Trophoblast cell (in vitro differentiated cells and primary cell): Measurements from ENCODE around the gene TMOD3.

ENCODE experiments used
- DNase-seq, 2 donors: peaks; one replicate each; pipeline ENCODE4 v3.0.0-alpha.2; 2016
- H2AFZ ChIP-seq: 2 replicates; pipeline ENCODE4 v1.6.1; 2013; ENCODE audit warnings: low read length, moderate library complexity, mild to moderate bottlenecking; ENCODE audit not compliant: insufficient read depth, poor library complexity
- H2AK5ac ChIP-seq: 2 replicates; pipeline ENCODE4 v1.6.1; 2013; ENCODE audit warnings: mild to moderate bottlenecking, low read length
- H2BK120ac ChIP-seq: 2 replicates; pipeline ENCODE4 v1.6.1; 2013; ENCODE audit warnings: low read length, mild to moderate bottlenecking, moderate library complexity; ENCODE audit not compliant: insufficient read depth, poor library complexity
- H2BK12ac ChIP-seq: 2 replicates; pipeline ENCODE4 v1.6.1; 2013; ENCODE audit warnings: mild to moderate bottlenecking, low read length, moderate library complexity
- H2BK5ac ChIP-seq: 2 replicates; pipeline ENCODE4 v1.6.1; 2013; ENCODE audit warnings: low read length, low read depth, moderate library complexity, mild to moderate bottlenecking; ENCODE audit not compliant: poor library complexity
- H3K14ac ChIP-seq: 2 replicates; pipeline ENCODE4 v1.6.1; 2013; ENCODE audit warnings: mild to moderate bottlenecking, low read length
- H3K18ac ChIP-seq: 2 replicates; pipeline ENCODE4 v1.6.1; 2013; ENCODE audit warnings: mild to moderate bottlenecking, low read length
- H3K23ac ChIP-seq: 2 replicates; pipeline ENCODE4 v1.6.1; 2013; ENCODE audit warnings: low read length
- H3K27ac ChIP-seq: 2 replicates; pipeline ENCODE4 v1.5.1; 2013; ENCODE audit warnings: low read depth, mild to moderate bottlenecking, inconsistent platforms, low read length, moderate library complexity
- H3K27me3 ChIP-seq: 2 replicates; pipeline ENCODE4 v1.6.1; 2013; ENCODE audit warnings: inconsistent platforms, mild to moderate bottlenecking, low read length, moderate library complexity; ENCODE audit not compliant: insufficient read depth
- H3K36me3 ChIP-seq, 2 experiments: 1 replicate in 1 of 2; 2 replicates in 1 of 2; pipeline ENCODE4 v1.6.1; 2013; ENCODE audit warnings: low read length in 2 of 2, mild to moderate bottlenecking in 2 of 2, moderate library complexity in 1 of 2; ENCODE audit not compliant: insufficient read depth in 2 of 2, control insufficient read depth in 1 of 2
- H3K4ac ChIP-seq: 2 replicates; pipeline ENCODE4 v1.6.1; 2013; ENCODE audit warnings: low read depth, mild to moderate bottlenecking, low read length, moderate library complexity
- H3K4me1 ChIP-seq, 2 experiments: 1 replicate in 1 of 2; 2 replicates in 1 of 2; pipeline ENCODE4 v1.6.1; 2013; ENCODE audit warnings: low read length in 2 of 2, mild to moderate bottlenecking in 2 of 2, moderate library complexity in 1 of 2; ENCODE audit not compliant: insufficient read depth in 2 of 2, control insufficient read depth in 1 of 2
- H3K4me2 ChIP-seq: 2 replicates; pipeline ENCODE4 v1.6.1; 2013; ENCODE audit warnings: inconsistent platforms, mild to moderate bottlenecking, low read length, moderate library complexity
- H3K4me3 ChIP-seq: 2 replicates; pipeline ENCODE4 v1.5.1; 2013; ENCODE audit warnings: mild to moderate bottlenecking, low read depth, low read length, inconsistent platforms
- H3K79me1 ChIP-seq: one replicate; pipeline ENCODE4 v1.6.1; 2013; ENCODE audit warnings: low read length
- H3K79me2 ChIP-seq: 2 replicates; pipeline ENCODE4 v1.6.1; 2013; ENCODE audit warnings: low read length, mild to moderate bottlenecking; ENCODE audit not compliant: control insufficient read depth, insufficient read depth, poor library complexity
- H3K9ac ChIP-seq: 2 replicates; pipeline ENCODE4 v1.6.1; 2013; ENCODE audit warnings: mild to moderate bottlenecking, low read length
- H3K9me3 ChIP-seq: 2 replicates; pipeline ENCODE4 v1.6.1; 2013; ENCODE audit warnings: low read depth, mild to moderate bottlenecking, control low read depth, inconsistent platforms, low read length; ENCODE audit not compliant: insufficient read depth
- H4K12ac ChIP-seq: 2 replicates; pipeline ENCODE4 v1.6.1; 2013; ENCODE audit warnings: low read depth, mild to moderate bottlenecking, low read length, moderate library complexity
- H4K8ac ChIP-seq: 2 replicates; pipeline ENCODE4 v1.6.1; 2013; ENCODE audit warnings: low read depth, mild to moderate bottlenecking, low read length, moderate library complexity
- H4K91ac ChIP-seq: one replicate; pipeline ENCODE4 v1.6.1; 2013; ENCODE audit warnings: low read depth, mild to moderate bottlenecking, low read length, moderate library complexity
- WGBS: extraction: QIAGEN DNeasy Blood & Tissue Kit; methylation state at CpG from one replicate; pipeline ENCODE4 v1.1.7; 2013; ENCODE audit warnings: missing lambda C conversion rate; ENCODE audit not compliant: insufficient read length, insufficient coverage; ENCODE audit errors: extremely low coverage; 5-methylcytosine and 5-hydroxymethylcytosine counted together

Gene TMOD3

GRCh38 chr15:51796847-51797401 lies 32.5 kb upstream of the TMOD3 start:
- no peak overlapping the region for H3K23ac ChIP-seq
- H3K18ac ChIP-seq = no peak overlapping the region
- H3K27me3 ChIP-seq = no peaks in the 10 kb centered on the region
- H2BK120ac ChIP-seq = no peak overlapping the region
- no peak overlapping the region for H4K12ac ChIP-seq
- H3K4me1 ChIP-seq = no peaks in the 10 kb centered on the region
- no peak overlapping the region for H3K4me2 ChIP-seq
- DNase-seq = peak in 1 of 2 donors; percentile 32
- no peak overlapping the region for H4K91ac ChIP-seq
- no peak overlapping the region for H2AFZ ChIP-seq
- H2BK12ac ChIP-seq = no peak overlapping the region
- H2AK5ac ChIP-seq = no peak overlapping the region
- no peak overlapping the region for H4K8ac ChIP-seq
- H3K79me1 ChIP-seq = no peaks in the 10 kb centered on the region
- no CpG with 5 or more reads among the region's 10 CpGs for WGBS
- no peaks in the 10 kb centered on the region for H3K79me2 ChIP-seq
- no peak overlapping the region for H3K14ac ChIP-seq
- no peak overlapping the region for H2BK5ac ChIP-seq
- H3K4me3 ChIP-seq = no peak overlapping the region
- H3K9me3 ChIP-seq = no peaks in the 10 kb centered on the region
- H3K36me3 ChIP-seq = no peaks in the 10 kb centered on the region
- H3K9ac ChIP-seq = no peak overlapping the region
- no peak overlapping the region for H3K27ac ChIP-seq
- H3K4ac ChIP-seq = no peak overlapping the region

- Histone ChIP-seq H3K9ac (no peak overlapping the region), H3K14ac (no peak overlapping the region), H2BK120ac (no peak overlapping the region), H3K27me3 (no peaks in the 10 kb centered on the region), H2BK5ac (no peak overlapping the region), H4K12ac (no peak overlapping the region), H3K79me1 (no peaks in the 10 kb centered on the region), H3K4me3 (no peak overlapping the region), H2AFZ (no peak overlapping the region), H3K36me3 (no peaks in the 10 kb centered on the region), H2BK12ac (no peak overlapping the region), H3K4me2 (no peak overlapping the region), H3K18ac (no peak overlapping the region), H3K4me1 (no peaks in the 10 kb centered on the region), H3K79me2 (no peaks in the 10 kb centered on the region), H3K4ac (no peak overlapping the region), H3K27ac (no peak overlapping the region), H3K23ac (no peak overlapping the region), H2AK5ac (no peak overlapping the region), H4K8ac (no peak overlapping the region), H3K9me3 (no peaks in the 10 kb centered on the region), H4K91ac (no peak overlapping the region)
- no CpG with 5 or more reads among the region's 1 CpG for WGBS
- no peak for DNase-seq
Observed at GRCh38 chr15:51798281-51798680, 31.2 kb upstream of the TMOD3 start.

- Histone ChIP-seq H2AFZ (no peak overlapping the region), H3K9me3 (no peaks in the 10 kb centered on the region), H3K4me2 (no peak overlapping the region), H4K8ac (no peak overlapping the region), H4K91ac (no peak overlapping the region), H3K36me3 (no peaks in the 10 kb centered on the region), H3K18ac (no peak overlapping the region), H4K12ac (no peak overlapping the region), H3K4me3 (no peak overlapping the region), H2BK12ac (no peak overlapping the region), H3K9ac (no peak overlapping the region), H2BK5ac (no peak overlapping the region), H3K14ac (no peak overlapping the region), H3K27me3 (no peaks in the 10 kb centered on the region), H3K27ac (no peak overlapping the region), H3K79me2 (no peaks in the 10 kb centered on the region), H3K79me1 (no peaks in the 10 kb centered on the region), H3K23ac (no peak overlapping the region), H3K4ac (no peak overlapping the region), H2BK120ac (no peak overlapping the region), H3K4me1 (no peaks in the 10 kb centered on the region), H2AK5ac (no peak overlapping the region)
- no CpG with 5 or more reads among the region's 6 CpGs for WGBS
- DNase-seq = no peak
Observed at GRCh38 chr15:51799282-51800252, 29.9 kb upstream of the TMOD3 start.

GRCh38 chr15:51801391-51801835 lies 28.0 kb upstream of the TMOD3 start:
- H3K14ac ChIP-seq = no peak overlapping the region
- no peak overlapping the region for H4K91ac ChIP-seq
- DNase-seq = peak; percentile 56 to 71
- H3K23ac ChIP-seq = no peak overlapping the region
- H3K79me2 ChIP-seq = no peaks in the 10 kb centered on the region
- no peak overlapping the region for H4K12ac ChIP-seq
- no peaks in the 10 kb centered on the region for H3K9me3 ChIP-seq
- H3K4ac ChIP-seq = no peak overlapping the region
- no peaks in the 10 kb centered on the region for H3K36me3 ChIP-seq
- no peak overlapping the region for H3K4me3 ChIP-seq
- no peak overlapping the region for H3K9ac ChIP-seq
- H2AK5ac ChIP-seq = no peak overlapping the region
- no peak overlapping the region for H3K4me2 ChIP-seq
- WGBS = no CpG with 5 or more reads among the region's 3 CpGs
- H4K8ac ChIP-seq = no peak overlapping the region
- H3K27ac ChIP-seq = no peak overlapping the region
- no peak overlapping the region for H2BK120ac ChIP-seq
- no peak overlapping the region for H2BK12ac ChIP-seq
- no peak overlapping the region for H2AFZ ChIP-seq
- no peaks in the 10 kb centered on the region for H3K4me1 ChIP-seq
- no peak overlapping the region for H2BK5ac ChIP-seq
- no peaks in the 10 kb centered on the region for H3K79me1 ChIP-seq
- H3K27me3 ChIP-seq = no peaks in the 10 kb centered on the region
- H3K18ac ChIP-seq = no peak overlapping the region
